ENCODE measurements around the gene ZNF189.
A peak's percentile ranks its signal among the peaks of the same experiment; 100 is the strongest.

ZNF189 gene

DNA sequence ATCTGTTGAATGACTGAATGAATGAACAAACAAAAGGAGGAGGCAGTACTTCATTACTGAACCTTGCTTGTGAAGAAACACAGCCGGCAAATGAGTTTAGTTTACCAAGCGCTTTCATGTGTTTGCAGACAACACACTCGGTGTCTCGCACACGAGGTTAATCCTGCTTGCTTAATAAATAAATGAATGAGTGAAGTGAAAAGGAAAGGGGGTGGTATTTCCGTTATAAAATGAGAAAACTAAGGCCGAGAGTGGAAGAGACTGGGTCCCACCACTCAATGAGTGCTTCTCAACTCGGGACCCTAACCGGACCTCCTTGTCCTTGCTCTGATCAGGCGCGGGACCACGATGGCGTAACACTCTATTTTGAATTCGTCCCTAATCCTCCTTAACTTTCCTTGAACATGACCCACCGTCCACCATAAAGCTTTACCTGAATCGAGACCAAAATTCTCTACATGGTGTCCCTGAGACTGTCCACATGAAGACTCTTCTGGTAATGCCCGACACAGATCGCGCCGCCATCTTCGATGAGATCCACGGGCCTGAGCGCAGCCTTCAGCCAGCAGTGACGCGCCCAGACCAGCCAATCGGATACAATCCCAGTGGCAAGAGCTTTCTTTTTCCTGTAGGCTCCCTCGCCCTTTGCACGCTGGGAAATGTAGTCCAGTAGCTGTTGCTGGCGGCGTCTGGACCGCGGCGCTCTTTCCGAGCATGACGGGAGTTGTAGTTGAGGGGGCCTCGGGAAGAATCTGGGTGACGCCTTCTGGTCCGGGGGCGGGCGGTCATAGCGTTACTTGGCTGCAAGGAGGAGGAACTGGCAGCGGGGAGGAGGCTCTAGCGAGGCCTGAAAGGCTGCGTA lies at the start of gene ZNF189, which contains the start of gene MRPL50:
ZNF189 (plus strand) TSS at position 784 of the 862 bp plus-strand sequence. CDS start 306 bp downstream, outside the sequence.
MRPL50 (minus strand) TSS at position 551 of the 862 bp plus-strand sequence; CDS start at position 525, 26 bp downstream.
- DNase-seq (ENCODE audit: low read depth, low spot score), result peak; percentile 94

DNA sequence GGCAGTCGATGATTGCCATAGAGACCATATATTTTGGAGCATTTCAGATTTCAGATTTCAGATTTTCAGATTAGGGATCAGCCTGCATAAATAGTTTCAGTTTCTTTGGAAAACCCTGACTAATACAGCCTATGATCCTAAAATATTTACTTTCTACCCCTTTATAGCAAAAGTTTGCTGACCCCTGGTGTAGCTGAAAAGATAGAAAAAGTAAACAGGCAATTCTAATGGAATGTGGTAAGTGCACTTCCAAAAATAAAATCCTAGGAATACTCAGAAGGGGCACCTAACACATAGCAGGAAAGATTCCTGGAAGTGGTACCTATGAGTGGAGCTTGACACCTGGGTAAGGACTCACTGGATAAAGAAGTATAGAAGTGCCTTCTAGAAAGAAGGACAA lies 48.4 kb upstream of the ZNF189 start:
- DNase-seq (ENCODE audit: low read depth, low spot score), result no peak

DNA sequence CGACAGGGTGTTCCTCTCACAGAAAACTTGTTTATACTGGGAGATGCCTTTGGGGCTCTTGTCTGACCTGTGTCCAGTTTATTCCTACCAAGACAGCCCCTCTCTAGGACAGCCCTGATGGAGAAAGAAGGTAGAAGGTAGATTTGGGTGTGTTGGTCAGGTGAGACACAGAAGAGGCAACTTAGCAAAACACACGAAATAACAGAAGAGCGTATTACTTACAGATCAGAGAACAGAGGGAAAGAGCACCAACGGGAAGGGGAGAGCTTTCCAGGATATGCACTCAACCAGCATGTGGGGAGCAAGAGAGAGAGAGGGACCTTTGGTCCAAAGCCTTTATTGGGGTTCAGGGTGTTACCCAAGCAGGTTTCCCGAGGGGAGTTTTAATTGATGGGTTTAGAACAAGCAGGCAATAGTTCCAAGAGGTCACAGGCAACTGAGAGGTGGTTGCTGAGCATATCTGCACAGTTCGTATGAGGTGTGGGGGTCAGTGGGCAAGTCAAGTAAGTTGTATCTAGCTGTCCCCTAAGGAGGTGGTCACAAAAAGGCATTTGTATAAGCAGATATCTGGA lies 45.7 kb upstream of the ZNF189 start:
- DNase-seq (ENCODE audit: low read depth, low spot score), result no peak

DNA sequence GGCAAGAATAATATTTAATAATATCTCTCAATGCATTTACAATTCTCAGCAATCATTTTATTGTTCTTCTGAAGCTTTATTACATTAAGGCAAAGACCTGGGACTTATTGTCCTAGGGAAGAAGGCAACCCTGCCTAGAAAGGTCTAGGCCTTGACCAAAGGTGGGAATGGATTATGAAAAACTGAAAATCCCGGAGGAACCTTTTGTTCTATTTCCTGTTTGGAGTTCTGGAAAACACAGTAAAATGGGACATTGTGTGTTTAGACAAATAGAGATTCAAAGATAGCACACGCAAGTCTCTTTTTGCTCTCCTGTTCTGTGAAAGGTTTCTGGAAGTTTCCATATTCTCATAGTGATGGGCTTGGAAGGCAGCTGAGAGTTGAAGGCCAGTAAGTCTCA lies 45.0 kb upstream of the ZNF189 start:
- DNase-seq (ENCODE audit: low read depth, low spot score), result no peak

DNA sequence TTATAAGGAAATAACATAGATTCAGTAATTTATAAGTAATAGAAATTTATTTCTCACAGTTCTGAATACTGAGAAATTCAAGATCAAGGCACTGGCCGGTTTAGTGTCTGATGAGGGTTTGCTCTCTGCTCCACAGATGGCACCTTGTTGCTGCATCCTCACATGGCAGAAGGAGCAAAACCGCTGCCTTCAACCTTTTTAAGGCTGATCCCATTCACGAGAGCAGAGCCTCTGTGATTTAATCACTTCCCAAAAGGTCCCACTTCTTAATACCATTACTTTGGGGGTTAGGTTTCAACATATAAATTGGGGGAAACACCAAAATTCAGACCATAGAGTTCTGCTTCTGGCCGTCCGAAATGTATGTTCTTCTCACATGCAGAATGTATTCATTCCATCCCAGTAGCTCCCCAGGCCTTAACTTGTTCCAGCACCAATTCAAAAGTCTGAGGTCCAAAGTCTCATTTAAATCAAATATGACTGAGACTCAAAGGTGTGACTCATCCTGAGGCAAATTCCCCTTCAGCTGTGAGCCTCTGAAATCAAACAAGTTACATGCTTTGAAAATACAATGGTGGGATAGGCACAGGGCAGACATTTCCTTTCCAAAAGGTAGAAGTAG lies 44.4 kb upstream of the ZNF189 start:
- DNase-seq (ENCODE audit: low read depth, low spot score), result no peak

DNA sequence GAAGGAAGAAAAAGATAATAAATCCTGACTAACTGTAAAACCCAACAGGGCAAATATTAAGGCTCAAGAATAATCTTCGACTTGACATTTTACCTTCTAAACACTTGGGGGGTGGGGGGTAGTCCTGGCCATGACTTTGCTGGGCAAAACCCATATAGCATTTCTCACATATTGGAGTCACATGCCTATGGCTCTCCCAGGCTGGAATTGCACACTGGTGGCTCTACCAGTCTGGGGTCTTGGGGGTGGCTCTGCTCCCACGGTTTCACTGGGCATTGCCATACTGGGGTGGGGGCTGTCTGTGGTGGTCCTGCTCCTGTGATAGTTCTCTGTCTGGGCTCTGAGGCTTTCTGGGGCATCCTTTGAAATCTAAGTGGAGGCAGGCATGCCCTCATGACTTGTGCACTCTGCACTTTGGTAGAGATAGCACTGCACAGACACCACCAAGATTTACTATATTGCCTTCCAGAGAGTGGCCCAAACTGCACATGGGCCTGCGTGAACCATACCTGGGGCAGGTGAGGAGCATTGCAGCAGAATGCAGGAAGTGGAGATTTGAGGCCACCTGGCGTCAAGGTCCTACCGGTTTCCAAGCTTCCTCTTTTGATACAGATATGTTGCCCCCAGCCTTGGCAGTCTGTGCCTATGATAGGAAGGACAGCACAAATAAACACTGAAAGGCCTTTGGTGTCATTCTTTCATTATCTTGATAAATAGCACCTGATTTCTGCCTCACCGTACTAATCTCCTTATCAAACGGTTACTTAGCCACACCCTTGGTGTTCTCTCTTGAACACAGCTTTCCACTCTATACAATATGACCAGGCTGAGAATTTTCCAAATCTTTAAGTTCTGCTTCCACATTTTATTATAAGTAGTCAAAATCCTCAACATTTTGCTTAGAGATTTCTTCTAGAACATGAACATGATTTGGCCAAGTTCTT lies 43.6 kb upstream of the ZNF189 start:
- DNase-seq (ENCODE audit: low read depth, low spot score), result no peak

DNA sequence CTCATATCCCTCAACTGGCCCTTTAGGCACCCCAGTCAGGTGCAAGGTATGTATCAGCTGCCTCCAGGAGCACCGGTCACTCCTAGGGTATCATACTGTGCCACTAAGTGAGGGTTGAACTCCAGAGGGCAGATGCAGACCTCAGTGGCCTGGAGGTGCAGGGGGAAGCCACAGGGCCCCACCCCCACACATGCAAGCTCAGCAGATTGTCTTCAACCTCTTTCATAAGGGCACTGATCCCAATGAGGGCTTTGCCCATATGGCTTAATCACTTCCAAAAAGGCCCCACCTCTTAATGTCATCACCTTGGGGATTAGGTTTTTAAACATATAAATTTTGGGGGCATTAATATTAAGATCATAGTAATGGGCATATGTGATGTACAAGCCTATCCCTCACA lies 42.0 kb upstream of the ZNF189 start:
- no peak for DNase-seq (ENCODE audit: low read depth, low spot score)

DNA sequence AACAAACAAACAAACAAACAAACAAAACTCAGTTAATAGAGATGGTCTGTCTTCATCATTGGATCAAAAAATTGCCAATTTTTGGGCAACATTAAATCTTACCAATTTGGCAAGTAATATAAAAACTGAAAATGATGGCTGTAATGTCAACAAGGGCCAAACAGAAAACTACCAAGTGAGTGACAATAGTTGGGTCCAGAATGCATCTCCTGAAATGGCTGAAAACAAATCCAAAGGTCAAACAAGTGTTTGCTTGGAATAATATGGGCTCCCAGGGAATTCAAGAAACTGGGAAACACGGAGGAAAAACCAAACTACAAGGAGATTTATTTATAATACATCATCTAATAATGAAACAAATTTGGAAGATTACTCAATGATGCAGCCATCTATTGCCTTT lies 39.0 kb upstream of the ZNF189 start:
- DNase-seq (ENCODE audit: low read depth, low spot score), result no peak

DNA sequence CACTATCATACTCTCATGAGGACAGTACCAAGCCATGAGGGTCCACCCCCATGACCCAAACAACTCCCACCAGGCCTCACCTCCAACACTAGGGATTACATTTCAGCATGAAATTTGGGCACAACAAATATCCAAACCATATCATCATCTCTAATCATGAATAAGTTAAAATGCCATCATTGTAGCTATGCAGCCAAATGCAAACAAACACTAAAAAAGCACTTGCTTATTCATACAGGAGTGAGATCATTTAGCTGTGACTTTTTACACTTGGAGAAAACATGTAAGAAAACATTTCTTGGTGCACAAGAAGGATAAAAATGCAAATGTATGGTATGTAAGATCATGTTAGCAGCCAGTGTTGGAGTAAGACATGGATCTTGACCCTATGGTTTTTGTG lies 38.0 kb upstream of the ZNF189 start:
- DNase-seq (ENCODE audit: low read depth, low spot score), result no peak

DNA sequence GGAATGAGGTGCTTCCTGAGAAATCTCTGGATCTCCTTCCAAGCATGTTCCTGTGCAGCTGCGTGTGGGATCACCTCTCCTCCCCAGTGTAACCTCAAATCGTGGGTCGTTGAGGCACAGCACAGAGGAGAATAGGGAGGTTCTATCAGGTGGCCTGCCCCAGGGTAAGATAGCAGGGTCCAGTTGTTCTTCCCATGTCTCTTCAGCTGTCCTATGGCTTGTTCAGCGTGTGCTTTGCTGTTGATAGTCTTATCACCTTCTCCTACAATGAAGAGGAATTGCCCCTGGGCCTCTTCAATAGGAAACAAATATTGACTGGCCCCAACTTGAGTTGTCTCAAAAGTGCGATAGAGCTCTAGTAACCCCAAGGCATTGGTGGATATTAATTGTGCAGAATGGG lies 36.2 kb upstream of the ZNF189 start:
- DNase-seq (ENCODE audit: low read depth, low spot score), result no peak

DNA sequence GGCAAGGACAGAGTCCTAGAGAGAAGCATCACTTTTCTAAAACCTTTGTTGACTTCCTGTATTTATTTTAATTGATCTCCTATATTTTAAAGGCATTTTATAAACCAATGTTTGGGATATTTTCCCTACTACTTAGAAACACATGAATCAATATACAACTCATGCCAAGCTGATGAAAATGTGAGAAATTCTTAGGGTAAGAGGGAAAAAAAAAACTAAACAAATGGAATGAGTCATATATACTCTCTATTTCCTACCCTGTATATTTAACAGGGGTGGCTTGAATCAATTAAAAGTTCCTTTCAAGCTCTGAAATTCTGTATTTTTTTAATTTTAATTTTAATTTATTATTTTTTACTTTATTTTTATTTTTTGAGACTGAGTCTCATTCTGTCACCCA lies 33.5 kb upstream of the ZNF189 start:
- no peak for DNase-seq (ENCODE audit: low read depth, low spot score)

DNA sequence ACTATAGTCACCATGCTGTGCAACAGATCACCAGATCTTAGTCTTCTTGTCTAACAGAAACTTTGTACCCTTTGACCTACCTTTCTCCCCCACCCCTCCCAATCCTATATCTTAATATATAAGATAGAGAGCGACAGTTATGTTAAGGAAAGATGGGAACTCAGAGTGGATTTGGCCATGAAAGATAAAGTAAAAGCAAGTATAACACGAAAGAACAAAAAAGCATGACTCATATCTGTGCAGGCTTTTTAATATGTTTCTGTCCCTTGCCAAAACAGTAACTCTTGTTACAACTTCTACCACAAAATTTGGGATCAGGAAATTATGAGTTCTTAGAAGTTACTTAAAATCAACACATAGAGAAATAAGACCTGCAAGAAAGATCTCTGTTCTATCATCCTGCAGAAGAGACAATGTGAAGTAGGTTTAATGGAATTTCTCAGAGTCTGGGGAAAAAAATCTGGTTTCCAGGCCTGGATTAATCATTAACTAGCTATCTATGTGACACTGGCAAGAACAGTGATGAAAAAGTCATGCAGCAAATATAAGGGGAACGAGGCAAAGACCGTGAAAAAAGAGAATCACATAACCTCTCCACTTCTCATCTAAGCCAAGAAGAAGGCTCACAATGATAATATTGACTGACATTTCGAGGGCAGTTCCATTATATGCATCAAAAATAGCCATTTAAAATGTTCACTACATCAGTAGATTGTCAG lies 32.5 kb upstream of the ZNF189 start:
- DNase-seq (ENCODE audit: low read depth, low spot score), result no peak

DNA sequence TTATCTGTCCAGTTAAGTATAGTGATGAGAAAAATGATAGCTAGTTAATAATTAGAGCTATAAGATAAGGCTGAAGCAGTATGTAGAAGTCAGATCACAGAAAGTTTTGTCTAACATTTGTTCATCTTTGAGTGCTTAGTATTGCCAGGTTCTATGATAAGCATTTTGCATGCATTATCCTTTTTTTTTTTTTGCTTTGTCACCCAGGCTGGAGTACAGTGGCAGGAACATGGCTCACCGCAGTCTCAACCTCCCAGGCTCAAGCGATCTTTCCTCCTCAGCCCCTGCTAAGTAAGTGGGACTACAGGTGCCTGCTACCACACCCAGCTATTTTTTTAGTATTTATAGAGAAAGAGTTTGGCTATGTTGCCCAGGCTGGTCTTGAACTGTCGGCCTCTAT lies 31.3 kb upstream of the ZNF189 start:
- DNase-seq (ENCODE audit: low read depth, low spot score), result no peak

DNA sequence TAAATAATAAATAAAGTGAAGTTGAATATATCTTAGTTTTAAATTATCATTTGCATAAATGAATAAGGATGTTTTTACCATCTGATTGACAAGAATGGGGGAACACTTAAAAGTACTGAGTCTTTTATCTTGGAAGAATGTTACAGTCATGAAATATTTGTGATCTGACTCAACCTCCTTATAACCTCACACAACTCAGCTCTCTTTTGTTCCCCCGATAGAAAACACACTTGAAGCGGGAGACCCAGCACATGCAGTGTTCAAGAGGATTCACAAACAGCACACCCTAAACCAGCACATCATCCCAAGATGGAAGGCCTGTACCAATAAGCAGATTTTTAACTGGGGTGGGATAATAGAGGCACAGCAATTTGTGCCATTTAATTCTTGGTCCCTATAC lies 29.4 kb upstream of the ZNF189 start:
- DNase-seq (ENCODE audit: low read depth, low spot score), result no peak

DNA sequence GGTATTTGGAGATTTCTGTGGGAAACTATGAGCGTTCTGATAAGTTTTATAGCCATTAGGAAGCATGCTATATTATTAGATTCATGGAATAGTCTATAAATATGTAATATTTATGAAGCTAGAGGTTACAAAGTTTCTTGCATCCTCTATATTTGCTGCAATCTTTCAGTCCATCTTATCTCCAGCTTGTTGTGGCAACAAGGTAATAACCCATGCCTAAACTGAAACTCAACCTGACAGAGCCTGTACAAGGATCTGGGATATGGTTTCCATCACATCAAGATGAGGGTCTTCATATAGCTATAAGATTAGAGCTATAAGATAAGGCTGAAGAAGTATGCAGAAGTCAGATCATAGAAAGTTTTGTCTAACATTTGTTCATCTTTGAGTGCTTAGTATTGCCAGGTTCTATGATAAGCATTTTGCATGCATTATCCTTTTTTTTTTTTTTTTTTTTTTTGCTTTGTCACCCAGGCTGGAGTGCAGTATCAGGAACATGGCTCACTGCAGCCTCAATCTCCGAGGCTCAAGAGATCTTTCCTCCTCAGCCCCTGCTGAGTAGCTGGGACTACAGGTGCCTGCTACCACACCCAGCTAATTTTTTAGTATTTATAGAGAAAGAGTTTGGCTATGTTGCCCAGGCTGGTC lies 28.6 kb upstream of the ZNF189 start:
- no peak for DNase-seq (ENCODE audit: low read depth, low spot score)

DNA sequence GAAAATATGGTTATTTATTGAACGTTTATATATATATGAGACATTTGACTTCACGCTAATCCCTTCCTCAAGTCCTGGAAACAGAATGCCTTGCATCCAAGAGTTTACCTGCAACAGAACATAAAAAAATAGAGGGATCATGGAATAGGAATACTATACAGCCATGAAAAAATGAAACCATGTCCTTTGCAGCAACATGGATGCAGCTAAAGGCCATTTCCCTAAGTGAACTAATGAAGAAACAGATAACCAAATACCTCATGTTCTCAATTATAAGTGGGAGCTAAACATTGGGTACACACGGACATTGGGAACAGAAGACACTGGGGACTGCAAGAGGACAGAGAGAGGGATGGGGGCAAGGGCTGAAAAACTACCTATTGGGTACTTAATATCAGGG lies 26.8 kb upstream of the ZNF189 start:
- no peak for DNase-seq (ENCODE audit: low read depth, low spot score)

DNA sequence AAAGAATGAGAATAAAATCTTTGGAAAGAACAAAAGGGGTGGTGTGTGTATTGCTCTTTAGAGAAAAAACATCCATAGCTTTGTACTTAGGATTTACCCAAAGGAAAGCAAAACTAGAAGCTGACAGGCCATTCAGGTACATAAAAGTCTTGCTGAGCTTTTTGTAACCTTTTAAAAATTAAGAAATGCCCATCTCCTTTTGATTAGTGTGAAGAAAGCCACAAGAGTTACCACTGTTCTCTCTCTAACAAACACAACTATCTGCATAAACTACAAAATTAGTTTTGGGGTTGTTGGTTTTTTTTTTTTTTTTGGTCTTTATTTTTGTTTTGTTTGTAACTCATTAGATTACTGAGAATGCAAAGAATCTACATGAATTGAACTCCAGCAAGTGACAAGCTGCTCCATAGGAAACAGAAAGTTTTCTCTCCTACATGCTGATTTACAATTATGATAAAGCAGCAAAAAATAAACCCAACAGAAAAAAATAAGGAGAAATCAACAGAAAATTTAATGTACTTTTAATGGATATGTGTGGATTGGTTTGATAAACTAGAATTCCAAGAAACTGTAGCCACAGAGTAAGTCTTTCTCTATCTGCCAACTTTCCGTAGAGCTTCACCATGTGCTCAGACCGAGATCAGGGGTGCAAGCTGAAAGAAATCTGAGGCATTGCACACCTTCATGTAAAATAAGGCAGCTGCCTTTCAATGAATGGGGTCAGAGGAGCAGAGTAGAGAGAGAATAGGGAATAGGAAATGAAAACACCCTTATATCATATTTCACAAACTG lies 26.1 kb upstream of the ZNF189 start:
- no peak for DNase-seq (ENCODE audit: low read depth, low spot score)

DNA sequence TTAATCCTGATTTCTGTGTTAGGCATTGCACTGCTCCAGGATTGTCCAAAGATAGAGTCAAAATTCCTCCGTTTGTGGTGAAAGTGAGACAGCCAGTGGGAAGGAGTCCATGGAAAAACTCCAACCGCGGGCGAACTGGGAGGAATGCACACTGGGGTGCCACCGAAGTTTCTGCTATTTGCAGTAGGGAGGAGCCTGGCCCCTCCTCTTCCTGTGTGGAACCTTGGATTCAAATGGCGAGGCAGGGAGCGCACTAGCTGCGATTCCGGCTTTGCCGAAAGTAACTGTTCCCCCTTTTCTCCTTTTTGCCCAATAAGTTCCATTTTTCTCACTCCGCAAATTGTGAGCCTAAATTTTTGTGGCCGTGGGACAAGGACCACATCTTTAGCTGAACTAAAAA lies 23.1 kb upstream of the ZNF189 start:
- no peak for DNase-seq (ENCODE audit: low read depth, low spot score)

DNA sequence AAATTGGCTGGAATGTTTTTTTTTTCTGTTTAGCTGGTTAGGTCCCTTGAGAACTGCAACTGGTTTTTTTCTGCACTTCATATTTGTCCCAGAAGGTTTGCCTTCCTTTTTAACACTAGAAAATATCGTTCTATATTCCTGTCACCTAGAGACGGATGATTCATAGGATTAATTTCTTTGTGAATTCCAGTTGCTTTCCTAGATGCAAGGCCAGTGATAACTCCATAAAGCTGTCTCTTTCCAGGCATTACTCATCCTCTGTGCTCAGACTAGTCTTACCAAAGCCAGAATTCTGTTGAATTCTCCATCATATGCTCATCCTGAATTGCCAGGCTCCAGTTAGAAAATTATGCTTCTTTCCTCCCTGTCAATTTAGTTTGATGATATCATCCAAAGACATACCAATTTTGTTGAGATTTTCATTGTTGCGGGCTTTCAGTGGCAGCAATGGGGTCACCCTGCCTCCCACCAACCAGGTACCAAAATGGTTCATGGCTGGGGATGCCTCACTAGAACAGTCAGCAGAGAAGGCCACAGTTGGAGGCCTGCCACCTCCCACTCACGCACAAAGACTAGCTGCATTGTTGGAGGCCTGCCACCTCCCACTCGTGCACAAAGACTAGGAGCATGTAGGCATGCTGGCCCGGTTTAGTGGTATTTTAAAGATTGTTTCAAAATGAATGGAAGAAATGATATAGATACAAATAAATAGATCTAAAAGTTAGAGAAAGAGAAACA lies 22.4 kb upstream of the ZNF189 start:
- DNase-seq (ENCODE audit: low read depth, low spot score), result no peak
